Urinary bladder (tissue), 2 donors: ENCODE measurements around the gene FBXO34. TPM values are rescaled to one million over a fixed set of nuclear protein-coding genes. Genes with fewer than 3 reads are reported as not detected.

Experiments
- polyA plus RNA-seq: library from polyadenylated mRNA; stranded (reverse); fragments of 200-250 nt; gene quantifications from one replicate; pipeline ENCODE4 v1.2.3, GENCODE V29; 2013
- small RNA-seq: library from RNA; depleted of rRNA; stranded (forward); fragments of <200 nt; gene quantifications from one replicate; pipeline ENCODE3, GENCODE V24; 2014
- total RNA-seq: library from RNA; depleted of rRNA; stranded (reverse); fragments of >200 nt; gene quantifications from one replicate; pipeline ENCODE4 v1.2.3, GENCODE V29; 2014
- donor health status: healthy.

The FBXO34 gene
- total and polyA plus RNA-seq, 2 donors: 12.1 to 39.0 TPM

Small RNAs within 50 kb of the gene (small RNA-seq; reads per million reads assigned to genes)
- not detected for gene AL356801.1

Other genes starting within 250 kb of the FBXO34 start
- 14.1 TPM for gene WDHD1, start 244.3 kb upstream of the FBXO34 start, total RNA-seq
- 2.0 TPM for gene WDHD1, start 244.3 kb upstream of the FBXO34 start, polyA plus RNA-seq
- 32.9 TPM for gene SOCS4, start 244.2 kb upstream of the FBXO34 start, total RNA-seq
- 7.8 TPM for gene SOCS4, start 244.2 kb upstream of the FBXO34 start, polyA plus RNA-seq
- 38.3 TPM for gene MAPK1IP1L, start 219.8 kb upstream of the FBXO34 start, total RNA-seq
- 56.1 TPM for gene MAPK1IP1L, start 219.8 kb upstream of the FBXO34 start, polyA plus RNA-seq
- 81.3 TPM for gene LGALS3, start 142.2 kb upstream of the FBXO34 start, total RNA-seq
- 427 TPM for gene LGALS3, start 142.2 kb upstream of the FBXO34 start, polyA plus RNA-seq
- gene DLGAP5, start 79.8 kb upstream of the FBXO34 start, total RNA-seq: 23.4 TPM
- 0.19 TPM for gene DLGAP5, start 79.8 kb upstream of the FBXO34 start, polyA plus RNA-seq
- gene ATG14, start 140.4 kb downstream of the FBXO34 start, total RNA-seq: 24.7 TPM
- 9.7 TPM for gene ATG14, start 140.4 kb downstream of the FBXO34 start, polyA plus RNA-seq
- gene TBPL2, start 169.2 kb downstream of the FBXO34 start, total RNA-seq: not detected
- not detected for gene TBPL2, start 169.2 kb downstream of the FBXO34 start, polyA plus RNA-seq